DND-41 (cell line): ENCODE results near the gene KCNMB1.

Source experiments
- EZH2 ChIP-seq: IDR thresholded peaks from 3 replicates; pipeline ENCODE4 v1.6.1; 2012; ENCODE audit warnings: borderline replicate concordance, low read depth, mild to moderate bottlenecking, moderate library complexity, low read length, inconsistent platforms; ENCODE audit not compliant: severe bottlenecking
- TF ChIP-seq, protein P1 (sequence below): IDR thresholded peaks from 2 replicates; pipeline ENCODE4 v1.5.1; 2012; ENCODE audit warnings: borderline replicate concordance, low read length, moderate library complexity, mild to moderate bottlenecking; ENCODE audit not compliant: poor library complexity, severe bottlenecking; ENCODE audit errors: extremely low read depth

GRCh38 chr5:170375283-170375682 lies 13.9 kb downstream of the KCNMB1 start:
- TF ChIP-seq, protein P1, sequence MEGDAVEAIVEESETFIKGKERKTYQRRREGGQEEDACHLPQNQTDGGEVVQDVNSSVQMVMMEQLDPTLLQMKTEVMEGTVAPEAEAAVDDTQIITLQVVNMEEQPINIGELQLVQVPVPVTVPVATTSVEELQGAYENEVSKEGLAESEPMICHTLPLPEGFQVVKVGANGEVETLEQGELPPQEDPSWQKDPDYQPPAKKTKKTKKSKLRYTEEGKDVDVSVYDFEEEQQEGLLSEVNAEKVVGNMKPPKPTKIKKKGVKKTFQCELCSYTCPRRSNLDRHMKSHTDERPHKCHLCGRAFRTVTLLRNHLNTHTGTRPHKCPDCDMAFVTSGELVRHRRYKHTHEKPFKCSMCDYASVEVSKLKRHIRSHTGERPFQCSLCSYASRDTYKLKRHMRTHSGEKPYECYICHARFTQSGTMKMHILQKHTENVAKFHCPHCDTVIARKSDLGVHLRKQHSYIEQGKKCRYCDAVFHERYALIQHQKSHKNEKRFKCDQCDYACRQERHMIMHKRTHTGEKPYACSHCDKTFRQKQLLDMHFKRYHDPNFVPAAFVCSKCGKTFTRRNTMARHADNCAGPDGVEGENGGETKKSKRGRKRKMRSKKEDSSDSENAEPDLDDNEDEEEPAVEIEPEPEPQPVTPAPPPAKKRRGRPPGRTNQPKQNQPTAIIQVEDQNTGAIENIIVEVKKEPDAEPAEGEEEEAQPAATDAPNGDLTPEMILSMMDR: no peak
- no peak for TF ChIP-seq EZH2
